ENCODE measurements around the gene ZFP36.
A peak's percentile ranks its signal among the peaks of the same experiment; 100 is the strongest.

Gene ZFP36

DNA sequence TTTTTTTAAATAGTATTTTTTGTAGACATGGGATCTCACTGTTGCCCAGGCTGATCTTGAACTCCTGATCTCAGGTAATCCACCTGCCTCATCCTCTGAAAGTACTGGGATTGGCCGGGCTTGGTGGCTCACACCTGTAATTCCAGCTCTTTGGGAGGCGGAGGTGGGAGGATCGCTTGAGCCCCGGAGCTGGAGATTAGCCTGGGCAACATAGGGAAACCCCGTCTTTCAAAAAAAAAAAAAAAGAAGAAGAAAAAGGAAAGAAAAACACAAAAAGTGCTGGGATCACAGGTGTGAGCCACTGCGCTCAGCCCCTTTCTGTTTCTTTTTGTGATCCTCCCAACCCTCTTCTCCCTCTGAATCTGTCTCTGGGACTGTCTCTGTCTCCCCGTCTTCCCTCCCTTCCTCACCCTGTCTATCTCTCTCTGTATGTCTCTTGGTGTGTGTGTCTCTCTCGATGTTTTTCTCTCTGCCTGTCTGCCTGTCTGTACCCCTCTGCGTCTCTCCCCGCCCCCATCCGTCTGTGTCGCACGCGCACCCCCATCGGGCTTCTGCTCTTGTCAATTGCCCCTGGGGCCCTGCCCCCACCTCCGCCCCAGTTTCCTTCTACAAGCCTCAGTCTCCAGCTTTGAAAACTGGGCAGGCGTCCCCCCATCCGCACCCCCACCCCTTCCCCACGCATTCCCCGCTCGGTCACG is 540 bp upstream of the ZFP36 start:
- peak; percentile 71 to 89 (median 80) for DNase-seq

DNA sequence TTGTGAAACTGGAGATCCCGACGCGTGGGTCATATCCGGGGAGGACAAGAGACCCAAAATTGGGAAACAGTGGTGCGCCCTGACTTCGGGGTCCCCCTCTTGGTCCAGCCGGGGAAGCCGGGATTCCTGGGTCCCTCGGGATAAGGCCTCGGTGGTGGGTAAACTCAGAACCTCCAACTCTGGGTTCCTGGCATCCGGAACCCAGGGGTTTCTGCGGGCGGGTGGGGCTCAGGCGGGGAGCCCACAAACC is 688 bp downstream of the ZFP36 start:
- no peak for DNase-seq

DNA sequence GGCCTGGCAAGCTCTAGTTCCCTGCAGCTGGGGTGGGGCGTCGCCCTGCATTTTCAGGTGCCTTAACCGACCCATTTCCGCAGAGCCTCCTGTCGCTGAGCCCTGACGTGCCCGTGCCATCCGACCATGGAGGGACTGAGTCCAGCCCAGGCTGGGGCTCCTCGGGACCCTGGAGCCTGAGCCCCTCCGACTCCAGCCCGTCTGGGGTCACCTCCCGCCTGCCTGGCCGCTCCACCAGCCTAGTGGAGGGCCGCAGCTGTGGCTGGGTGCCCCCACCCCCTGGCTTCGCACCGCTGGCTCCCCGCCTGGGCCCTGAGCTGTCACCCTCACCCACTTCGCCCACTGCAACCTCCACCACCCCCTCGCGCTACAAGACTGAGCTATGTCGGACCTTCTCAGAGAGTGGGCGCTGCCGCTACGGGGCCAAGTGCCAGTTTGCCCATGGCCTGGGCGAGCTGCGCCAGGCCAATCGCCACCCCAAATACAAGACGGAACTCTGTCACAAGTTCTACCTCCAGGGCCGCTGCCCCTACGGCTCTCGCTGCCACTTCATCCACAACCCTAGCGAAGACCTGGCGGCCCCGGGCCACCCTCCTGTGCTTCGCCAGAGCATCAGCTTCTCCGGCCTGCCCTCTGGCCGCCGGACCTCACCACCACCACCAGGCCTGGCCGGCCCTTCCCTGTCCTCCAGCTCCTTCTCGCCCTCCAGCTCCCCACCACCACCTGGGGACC is 1.2 kb downstream of the ZFP36 start:
- peak in 3 of 4 experiments; percentile 29 to 74 (median 66) for DNase-seq

DNA sequence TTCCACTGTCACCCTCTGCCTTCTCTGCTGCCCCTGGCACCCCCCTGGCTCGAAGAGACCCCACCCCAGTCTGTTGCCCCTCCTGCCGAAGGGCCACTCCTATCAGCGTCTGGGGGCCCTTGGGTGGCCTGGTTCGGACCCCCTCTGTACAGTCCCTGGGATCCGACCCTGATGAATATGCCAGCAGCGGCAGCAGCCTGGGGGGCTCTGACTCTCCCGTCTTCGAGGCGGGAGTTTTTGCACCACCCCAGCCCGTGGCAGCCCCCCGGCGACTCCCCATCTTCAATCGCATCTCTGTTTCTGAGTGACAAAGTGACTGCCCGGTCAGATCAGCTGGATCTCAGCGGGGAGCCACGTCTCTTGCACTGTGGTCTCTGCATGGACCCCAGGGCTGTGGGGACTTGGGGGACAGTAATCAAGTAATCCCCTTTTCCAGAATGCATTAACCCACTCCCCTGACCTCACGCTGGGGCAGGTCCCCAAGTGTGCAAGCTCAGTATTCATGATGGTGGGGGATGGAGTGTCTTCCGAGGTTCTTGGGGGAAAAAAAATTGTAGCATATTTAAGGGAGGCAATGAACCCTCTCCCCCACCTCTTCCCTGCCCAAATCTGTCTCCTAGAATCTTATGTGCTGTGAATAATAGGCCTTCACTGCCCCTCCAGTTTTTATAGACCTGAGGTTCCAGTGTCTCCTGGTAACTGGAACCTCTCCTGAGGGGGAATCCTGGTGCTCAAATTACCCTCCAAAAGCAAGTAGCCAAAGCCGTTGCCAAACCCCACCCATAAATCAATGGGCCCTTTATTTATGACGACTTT is 2.0 kb downstream of the ZFP36 start:
- no peak for DNase-seq

DNA sequence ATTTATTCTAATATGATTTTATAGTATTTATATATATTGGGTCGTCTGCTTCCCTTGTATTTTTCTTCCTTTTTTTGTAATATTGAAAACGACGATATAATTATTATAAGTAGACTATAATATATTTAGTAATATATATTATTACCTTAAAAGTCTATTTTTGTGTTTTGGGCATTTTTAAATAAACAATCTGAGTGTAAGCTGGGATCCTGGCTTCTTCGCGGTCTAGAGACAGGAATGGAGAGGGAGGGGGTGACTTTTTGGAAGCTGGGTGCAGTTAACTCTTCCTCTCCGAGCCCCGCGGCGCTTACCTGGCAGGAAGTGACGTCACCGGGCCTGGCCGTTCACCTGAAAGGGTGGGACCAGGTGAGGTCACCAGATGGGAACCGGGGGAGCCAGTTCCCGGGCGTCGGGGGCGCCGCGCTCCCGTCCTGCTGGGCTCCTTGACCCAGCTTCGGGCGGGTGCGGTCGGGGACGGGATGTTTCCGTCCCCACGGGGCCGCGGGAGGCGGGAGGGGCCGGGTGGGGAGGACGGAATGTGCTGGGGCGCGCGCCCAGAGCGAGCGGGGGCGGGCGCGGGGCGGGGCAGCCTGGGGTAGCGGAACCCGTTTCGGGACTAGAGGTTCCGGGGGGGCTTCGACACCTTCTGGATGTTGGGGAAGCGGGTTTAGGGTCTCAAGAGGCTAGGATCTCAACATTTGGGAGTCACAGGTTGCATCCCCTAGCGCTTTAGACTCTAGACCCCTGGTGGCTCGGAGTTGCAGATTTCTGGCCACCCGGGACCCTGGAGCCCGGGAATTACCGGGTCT is 2.8 kb downstream of the ZFP36 start:
- DNase-seq, result peak; percentile 53 to 75 (median 71)

DNA sequence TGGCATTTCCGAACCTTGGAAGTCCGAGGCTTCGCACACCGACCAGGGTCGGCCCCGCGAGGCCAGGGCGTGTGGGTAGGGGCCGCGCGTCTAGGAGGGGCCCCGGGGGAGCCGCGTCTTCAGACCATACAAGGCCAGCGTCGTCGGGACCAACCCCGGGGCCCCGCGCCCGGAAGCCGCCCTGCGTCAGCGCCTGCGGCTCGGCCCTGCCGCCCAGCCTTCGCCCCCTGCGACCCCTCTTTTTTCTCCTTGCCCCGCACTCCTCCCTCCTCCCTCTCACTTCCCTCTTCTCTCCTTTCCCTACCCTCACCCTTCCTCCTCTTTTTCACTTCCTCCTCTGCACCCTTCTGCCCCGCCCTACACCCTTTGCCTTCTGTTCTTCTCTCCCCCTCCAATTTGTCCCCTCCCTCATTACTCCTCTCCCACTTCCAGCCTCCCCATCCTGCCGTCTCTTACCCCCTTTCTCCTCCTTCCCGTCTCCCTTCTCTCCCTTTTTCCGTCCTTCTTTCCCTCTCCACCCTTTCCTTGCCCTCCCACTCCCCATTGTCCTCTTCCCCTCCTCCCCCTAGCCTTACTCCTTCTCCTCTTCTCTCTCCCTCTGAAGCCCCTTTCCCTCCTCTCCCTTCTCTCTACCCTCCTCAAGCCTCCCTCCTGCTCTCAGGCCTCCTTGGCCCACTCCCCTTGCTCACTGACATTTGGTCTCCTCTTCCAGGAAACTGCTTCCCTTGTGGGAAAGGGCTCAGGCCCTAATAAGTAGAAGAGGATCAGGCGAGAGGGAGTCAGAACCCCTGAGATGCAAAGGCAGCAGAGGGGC is 3.6 kb downstream of the ZFP36 start:
- peak in 3 of 4 experiments; percentile 23 to 53 (median 49) for DNase-seq

DNA sequence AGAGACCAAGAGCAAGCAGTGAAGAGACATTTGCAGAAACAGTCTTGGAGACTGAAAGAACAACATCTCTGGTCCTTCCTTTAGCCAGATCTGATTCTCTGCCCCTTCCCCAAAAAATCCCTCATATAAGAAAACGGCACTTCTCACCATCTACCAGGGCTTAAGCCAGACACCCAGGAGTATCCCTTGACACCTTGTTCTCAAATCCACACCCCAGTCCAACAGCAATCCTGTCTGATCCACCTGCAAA is 4.1 kb downstream of the ZFP36 start:
- no peak for DNase-seq

DNA sequence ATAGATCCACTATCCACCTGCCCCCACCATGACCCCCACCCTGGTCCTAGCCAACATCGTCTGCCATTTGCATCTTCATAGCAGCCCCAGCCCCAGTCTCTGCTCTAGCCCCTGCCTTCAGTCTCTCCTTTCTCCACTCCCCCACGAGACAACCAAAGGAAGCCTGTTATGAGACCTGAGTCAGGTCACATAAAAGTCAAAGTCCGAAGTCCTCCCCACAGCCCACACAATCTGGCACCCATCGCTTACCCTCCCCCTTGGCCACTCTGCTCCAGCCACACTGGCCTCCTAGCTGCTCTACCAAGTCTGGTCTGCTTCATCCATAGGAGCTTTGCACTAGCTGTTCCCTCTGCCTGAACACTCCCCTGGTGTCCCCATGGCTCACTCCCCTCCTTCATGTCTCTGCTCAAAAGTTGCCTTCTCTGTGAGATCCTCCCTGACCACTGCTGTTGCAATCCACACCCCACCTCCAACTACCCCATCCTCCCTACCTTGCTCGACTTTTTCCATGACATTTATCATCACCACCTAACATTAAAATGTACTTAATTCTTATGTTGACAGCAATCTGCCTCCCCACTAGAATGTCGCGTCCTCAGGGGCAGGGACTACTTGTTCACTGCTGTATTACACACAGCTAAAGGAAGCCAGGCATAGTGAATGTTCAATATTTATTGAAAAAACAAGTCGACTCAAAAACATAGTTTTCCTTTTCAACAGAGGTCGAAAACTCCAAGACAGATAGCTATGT is 4.6 kb downstream of the ZFP36 start:
- DNase-seq, result no peak

DNA sequence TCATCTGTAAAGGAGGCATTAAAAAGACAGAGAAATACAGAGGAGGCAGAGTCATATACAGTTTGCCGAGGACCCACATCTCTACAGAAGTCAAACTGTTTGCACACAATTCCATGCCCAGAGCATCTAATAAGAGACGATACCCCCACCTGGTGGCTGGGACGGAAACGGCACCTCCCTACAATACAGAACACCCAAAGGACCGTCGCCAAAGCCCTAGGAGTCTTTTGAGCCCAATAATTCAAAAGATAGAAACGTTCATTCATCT is 5.1 kb downstream of the ZFP36 start:
- DNase-seq, result peak; percentile 77 to 87 (median 82)

DNA sequence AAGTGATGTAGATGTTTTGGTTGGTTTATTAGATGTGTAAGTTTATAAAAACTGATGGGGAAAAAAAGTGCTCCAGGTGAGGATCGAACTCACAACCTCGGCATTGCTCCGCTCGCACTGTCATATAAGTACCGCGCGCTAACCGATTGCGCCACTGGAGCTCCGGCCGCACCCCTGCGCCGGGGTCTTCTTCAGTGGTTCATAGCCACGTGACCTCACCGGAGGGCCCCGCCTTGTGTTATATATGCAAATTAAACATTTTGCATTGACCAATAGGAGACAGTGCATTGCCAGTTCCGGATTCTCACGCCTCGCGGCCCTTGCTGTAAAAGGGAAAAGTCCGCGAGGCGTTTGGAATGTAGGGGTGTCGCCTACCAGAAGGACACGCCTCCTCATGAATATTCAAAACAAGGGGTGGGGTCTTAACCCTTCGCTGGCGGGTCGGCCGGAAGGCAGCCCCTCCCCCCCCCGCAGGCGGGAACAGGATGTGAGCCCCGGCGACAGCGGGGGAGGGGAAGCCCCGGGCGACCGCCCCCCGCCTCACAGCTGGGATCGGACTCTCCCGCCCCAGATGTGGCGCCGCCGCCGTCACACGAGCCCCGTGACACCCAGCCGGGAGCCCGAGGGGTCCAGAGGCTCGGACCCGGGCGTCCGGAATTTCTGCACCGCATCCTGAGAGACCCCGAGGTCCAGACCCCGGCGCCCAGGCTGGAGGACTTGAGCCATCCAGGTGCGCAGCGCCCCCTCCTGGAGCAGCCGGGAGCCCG is 5.6 kb downstream of the ZFP36 start, which contains the start of gene PLEKHG2:
Gene PLEKHG2 (plus strand): TSS at position 570 of the 767 bp plus-strand sequence. CDS start 1,418 bp downstream, outside the sequence.
- peak; percentile 98 to 99 (median 98) for DNase-seq

DNA sequence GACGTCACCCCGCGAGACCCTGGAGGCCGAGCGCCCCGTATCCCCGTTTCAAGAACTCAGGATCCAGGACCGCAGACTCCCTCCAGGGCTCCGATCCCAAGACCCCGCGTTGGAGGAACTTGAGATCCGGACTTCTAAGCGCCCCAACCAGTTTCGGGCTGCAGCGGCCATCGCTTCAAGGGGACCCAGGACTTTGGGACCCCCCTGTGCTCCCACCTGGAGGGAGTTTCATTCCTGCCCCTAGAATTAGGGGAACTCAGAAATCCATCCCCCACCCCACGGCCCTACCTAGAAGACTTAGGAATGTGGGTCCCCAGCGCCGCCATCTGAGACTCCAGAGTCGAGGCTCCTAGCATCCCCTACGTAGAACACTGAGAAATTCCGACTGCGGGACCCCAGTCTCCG is 6.2 kb downstream of the ZFP36 start:
- DNase-seq, result no peak

DNA sequence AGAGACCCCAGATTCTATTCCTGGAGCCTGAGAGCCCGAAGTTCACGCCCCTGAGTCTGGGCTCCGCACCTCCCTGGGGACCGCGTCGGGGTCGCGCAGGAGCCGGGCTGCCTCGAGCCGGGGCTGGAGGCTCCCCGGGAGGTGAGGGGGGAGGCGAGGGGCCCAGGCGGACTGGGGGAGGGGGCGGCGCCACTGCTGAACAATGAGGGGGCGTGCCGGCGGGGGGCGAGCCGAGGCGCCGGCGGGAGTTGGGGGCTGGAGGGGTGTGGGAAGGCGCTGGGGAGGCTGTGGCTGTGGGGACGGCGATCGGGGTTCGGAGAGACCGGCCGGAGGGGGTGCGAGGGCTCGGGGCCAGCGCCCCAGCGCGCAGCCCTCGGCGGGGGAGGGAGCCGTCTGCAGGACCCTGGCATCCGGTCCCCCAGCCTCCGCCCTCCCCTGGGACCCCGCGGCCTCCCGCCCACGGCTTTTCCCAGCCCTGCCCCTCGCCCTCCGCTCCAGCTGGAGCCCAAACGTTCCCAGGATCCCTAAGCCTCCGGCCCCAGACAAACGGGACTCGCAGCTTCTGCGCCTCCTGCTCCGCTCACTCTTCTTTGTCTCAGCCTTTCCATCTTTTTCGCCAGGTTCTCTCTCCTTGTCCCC is 6.7 kb downstream of the ZFP36 start:
- DNase-seq, result peak in 1 of 4 experiments; percentile 20

DNA sequence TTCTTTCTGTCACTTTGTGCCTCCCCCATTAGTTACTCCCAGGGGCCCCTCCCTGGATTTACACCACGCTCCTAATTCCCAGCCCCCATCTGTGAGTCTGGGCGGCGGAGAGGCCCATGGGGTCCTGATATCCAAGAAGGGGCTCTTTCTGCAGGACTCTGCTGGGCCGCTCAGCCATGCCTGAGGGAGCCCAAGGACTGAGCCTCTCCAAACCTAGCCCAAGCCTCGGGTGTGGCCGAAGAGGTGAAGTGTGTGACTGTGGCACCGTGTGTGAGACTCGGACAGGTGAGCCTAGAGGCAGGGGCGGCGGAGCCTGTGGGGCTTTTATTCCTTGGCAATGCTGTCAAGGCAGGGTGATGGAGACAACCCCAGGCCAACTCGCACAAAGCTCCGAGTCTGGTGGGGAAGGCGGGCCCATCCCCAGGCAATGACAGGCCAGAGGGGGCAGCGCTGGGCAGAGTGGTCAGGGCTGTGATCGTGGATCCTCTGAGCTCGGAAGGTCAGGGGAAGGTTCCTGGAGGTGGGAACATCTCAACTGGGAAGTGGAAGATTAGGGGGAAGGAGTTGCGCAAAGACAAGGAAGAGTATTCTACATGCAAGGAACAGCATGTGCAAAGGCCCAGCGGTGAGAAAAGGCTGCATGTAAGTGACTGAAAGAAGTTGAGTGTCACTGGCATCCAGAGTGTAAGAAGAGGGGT is 7.4 kb downstream of the ZFP36 start:
- no peak for DNase-seq

DNA sequence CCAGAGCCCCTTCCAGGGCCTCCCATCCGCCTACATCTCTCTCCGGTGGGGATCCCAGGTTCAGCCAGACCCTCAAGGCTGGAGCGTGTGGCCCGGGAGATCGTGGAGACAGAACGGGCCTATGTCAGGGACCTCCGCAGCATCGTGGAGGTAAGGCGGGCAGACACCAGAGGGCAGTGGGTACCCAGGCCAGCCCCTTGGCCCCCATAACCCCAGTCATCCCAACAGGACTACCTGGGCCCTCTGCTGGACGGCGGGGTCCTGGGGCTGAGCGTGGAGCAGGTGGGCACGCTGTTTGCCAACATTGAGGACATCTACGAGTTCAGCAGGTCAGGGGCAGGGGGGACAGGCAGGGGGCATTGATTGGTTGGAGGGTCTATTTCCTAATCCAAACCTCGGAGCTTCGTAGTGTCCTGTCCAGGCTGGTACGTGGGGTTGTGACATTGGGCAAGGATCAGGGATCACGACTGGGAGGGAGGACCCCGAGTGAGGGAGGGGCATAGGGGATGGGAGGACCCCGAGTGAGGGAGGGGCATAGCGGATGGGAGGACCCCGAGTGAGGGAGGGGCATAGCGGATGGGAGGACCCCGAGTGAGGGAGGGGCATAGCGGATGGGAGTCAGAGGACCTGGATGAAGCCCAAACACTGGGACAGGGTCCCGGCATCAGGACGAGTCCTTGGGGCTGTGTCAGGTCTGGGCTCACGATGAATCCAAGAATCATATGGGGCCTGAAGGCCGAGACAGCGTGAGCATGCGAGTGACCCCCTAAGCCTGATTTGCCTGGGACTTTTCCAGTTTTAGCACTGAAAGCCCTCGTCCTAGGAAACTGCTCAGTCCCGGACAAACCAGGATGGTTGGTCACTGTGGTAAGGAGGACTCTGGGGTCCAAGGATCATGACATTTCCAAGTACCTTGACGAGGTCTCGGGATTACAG is 8.7 kb downstream of the ZFP36 start:
- no peak for DNase-seq

DNA sequence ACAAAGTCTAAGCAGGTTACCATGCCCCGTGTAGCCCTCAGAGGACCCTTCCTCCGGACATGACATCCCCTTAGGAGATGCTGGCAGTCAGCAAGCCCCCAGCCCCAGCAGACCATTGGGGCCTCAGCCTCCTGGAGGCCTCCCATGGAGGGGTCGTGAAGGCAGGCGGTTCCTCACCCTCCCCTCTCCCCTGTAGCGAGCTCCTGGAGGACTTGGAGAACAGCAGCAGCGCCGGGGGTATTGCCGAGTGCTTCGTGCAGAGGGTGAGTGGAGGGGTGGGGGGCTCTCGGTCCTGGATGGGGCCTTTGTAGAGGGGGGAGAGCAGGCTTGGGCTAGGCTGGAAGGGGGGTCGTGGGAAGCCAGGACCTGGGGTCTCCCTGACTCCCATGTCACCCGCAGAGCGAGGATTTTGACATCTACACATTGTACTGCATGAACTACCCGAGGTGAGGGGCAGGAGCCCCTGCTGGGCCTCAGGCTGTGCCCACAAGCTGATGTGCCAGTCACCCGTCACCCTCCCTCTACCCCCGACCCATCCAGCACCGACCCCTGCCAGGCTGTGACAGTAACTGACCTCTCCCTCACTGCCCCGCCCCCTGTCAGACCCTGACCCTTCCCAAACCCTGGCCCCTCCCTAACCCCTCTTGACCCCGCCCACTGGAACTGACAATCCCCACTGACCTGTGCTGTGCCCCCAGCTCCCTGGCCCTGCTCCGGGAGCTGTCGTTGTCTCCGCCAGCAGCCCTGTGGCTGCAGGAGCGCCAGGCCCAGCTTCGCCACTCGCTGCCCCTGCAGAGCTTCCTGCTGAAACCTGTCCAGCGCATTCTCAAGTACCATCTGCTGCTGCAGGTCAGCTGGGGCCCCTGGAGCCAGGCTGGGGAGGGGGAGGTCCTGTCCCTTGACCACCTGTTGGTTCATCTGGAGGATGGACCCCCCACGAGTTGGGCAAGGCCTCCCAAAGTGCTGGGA is 9.8 kb downstream of the ZFP36 start:
- DNase-seq, result no peak

DNA sequence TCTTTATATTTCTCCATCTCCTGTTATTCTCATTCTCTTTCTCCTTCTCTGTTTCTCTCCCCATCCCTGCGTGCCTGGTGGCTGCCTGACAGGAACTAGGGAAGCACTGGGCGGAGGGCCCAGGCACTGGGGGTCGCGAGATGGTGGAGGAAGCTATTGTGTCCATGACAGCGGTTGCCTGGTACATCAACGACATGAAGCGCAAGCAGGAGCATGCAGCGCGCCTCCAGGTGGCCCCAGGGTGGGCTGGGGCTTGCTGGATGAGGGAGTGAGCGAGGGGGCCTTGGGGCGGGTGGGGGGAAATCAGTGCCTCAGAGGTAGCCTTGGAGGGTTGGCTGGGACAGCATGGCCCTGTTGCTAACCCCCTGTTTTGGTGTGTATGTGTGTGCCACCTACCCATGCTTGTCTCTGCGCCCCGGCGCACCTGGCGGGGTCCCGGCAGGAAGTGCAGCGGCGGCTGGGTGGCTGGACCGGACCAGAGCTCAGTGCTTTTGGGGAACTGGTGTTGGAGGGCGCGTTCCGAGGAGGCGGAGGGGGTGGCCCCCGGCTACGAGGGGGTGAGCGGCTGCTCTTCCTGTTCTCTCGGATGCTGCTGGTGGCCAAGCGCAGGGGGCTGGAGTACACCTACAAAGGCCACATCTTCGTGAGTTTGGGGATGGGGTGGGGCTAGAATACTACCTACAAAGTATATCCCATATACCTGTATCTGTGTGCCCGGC is 11.0 kb downstream of the ZFP36 start:
- no peak for DNase-seq

DNA sequence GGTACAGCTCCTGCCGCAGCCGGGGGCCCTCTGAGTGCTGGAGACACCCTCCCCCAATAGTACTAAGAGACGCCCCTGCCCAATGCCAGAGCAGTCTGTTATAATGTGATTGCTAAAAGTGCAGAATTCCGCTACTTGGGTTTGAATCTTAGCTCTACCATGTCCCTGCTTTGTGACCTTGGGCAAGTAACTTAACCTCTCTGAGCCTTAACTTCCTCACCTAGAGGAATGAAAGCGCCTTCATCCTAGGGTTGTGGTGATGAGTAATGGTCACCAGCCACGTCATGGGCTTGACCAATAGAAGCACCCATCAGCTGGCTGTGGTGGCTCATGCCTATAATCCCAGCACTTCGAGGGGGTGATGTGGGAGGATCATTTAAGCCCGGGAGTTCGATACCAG is 12.4 kb downstream of the ZFP36 start:
- DNase-seq, result no peak

Measured in activated CD4-positive, CD25-positive, alpha-beta regulatory T cell (primary cell).